Right renal cortex interstitium (tissue), 3 donors: ENCODE data around the gene CDK8. TPM values are rescaled to one million over a fixed set of nuclear protein-coding genes. Genes with fewer than 3 reads are reported as not detected.
"Not testable (repeated sequence)": the region's sequence is repeated elsewhere in the genome, so short reads cannot be mapped to it uniquely, and the experiment has no call there.

Experiments used
- DNase-seq, 3 donors: peaks; one replicate each; pipeline ENCODE4 v3.0.0-alpha.2; 2013; ENCODE audit warnings: low read depth in 3 of 3, low spot score in 2 of 3
- polyA plus RNA-seq, 3 donors: library from polyadenylated mRNA; unstranded; fragments of 120-200 nt; gene quantifications; one replicate each; pipeline ENCODE4 v1.2.1, GENCODE V29; 2013; ENCODE audit not compliant: insufficient read length in 3 of 3

CDK8 gene
- polyA plus RNA-seq, 3 donors, result 21.5 to 23.5 (median 22.5) TPM

DNA sequence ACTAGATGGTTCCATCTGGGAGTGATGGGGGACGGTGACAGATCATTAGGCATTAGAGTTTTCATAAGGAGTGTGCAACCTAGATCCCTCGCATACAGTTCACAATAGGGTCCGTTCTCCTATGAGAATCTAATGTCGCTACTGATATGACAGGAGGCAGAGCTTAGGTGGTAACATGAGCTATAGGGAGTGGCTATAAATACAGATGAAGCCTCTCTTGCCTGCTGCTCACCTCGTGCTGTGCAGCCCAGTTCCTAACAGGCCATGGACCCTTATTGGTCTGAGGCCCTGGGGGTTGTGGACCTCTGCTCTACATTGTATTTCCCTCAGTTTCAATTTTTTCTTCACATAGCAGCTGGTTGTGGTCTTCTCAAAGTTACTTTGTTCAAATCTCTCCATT, 56.5 kb downstream of the CDK8 start:
- no peak for DNase-seq

DNA sequence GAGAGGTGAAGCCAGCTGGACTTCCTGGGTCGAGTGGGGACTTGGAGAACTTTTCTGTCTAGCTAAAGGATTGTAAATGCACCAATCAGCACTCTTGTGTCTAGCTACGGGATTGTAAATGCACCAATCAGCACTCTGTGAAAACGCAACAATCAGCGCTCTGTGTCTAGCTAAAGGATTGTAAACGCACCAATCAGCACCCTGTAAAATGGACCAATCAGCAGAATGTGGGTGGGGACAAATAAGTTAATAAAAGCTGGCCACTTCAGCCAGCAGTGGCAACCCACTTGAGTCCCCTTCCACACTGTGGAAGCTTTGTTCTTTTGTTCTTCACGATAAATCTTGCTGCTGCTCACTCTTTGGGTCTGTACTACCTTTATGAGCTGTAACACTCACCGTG, 58.1 kb downstream of the CDK8 start:
- not testable (repeated sequence) for DNase-seq

DNA sequence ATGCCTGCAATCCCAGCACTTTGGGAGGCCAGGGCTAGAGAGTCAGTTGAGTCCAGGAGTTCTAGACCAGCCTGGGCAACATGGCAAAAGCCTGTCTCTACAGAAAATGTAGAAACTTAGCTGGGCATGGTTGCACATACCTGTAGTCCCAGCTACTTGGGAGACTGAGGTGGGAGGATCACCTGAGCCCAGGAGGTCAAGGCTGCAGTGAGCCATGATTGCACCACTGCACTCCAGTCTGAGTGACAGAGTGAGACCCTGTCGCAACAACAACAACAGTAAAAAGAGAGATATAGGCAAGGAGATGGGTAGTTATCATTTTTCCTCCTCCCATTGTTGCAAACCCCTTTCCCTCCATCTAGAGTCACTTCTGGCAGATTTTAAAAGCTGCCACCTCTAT, 62.2 kb downstream of the CDK8 start:
- DNase-seq, result not testable (repeated sequence)

DNA sequence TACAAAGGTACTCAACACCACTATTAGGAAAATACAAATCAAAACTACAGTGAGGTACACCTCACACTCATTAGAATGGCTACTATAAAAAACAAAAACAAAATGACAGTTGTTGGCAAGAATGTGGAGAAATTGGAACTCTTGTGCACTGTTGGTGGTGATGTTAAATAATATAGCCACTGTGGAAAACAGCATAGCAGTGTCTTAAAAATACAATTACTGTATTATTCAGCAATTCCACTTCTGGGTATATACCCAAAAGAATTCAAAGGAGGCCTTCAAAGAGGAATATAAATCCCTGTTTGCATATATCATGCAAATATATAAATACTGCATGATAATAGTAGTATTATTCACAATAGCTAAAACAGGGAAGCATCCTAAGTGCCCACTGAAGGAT, 66.8 kb downstream of the CDK8 start:
- no peak for DNase-seq

DNA sequence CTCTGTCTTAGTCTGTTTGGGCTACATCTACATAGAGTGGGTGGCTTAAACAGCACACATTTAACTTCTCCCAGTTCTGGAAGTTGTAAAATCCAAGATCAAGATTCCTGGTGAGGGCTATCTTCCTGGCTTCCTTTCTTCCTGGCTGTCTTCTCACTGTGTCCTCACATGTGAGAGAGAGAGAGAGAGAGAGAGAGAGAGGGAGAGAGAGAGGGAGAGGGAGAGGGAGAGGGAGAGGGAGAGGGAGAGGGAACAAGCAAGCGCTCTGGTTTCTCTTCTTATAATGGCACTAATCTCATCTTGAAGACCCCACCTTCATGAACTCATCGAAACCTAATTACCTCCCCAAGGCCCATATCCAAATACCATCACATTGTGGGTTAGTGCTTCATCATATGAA, 69.2 kb downstream of the CDK8 start:
- DNase-seq, result no peak

DNA sequence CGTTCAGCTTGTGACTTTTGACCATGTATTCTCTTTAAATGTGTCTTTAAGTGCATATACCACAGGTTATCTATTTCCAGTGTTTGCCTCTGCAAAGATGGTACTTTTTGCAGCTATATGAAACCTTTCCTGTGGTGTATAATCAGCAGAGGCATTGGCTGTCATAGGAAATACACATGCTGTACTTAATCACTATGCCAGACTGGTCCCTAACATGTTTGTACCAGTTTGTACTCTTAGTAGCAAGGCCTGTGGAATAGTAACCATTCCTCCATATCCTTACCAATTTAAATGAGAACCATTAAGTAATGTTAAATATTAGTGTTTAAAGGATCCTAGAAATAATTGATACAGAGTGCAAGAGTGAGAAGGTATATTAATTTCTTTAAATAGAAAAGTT, 69.8 kb downstream of the CDK8 start:
- no peak for DNase-seq

DNA sequence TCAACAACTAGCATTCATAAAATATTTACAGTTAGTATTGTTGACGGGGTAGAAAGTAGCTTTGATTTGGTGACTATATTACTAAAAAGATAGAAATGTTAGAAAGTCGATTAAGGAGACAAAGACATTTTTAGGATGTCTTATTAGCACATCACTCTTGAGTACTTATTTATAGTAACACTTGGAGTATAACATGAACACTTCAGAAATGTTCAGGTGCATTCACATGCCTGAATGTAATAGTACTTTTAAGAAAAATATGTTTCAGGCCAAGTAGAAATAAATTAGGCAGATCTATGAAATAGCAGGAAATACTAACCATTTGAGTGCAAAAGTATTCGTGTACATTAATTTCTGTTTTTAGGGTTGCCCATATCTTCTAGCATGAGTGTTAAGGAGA, 70.4 kb downstream of the CDK8 start:
- no peak for DNase-seq

DNA sequence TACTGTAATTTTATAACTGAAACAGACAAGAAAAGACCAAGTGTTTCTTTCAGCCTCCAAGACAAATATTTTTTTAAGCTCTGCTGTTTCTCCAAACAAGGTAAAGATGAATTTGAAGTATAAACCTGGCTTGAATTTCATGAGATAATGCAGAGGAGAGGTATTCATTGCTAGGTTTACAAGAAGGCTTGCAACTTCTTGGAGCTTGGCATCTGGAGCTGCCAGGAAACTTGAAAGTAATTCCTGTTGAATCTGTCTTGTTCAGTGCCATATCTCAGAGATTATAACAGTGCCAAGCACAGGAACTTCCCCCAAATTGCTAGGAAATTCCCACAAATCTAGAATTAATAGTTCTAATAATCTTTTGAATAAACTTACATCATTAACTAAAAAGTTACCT, 70.9 kb downstream of the CDK8 start:
- no peak for DNase-seq

DNA sequence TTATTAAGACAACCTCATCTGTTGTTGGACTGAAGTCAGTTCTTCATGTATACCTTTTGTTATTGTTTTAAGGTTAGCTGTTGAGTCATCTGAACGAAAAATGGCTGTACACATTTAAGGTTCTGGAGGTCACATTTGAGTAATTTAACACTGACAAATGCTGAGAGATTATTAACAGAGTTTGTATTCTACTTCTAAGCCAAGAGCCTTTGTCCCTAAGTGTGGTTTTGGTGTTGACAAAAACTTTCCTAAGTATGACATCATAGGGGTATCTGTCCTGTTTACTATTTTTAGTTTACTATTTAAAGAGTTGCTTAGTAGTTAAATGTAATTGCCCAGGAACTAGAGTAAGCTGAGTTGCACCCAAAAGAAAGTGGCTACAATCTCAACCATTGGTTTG, 71.9 kb downstream of the CDK8 start:
- no peak for DNase-seq

DNA sequence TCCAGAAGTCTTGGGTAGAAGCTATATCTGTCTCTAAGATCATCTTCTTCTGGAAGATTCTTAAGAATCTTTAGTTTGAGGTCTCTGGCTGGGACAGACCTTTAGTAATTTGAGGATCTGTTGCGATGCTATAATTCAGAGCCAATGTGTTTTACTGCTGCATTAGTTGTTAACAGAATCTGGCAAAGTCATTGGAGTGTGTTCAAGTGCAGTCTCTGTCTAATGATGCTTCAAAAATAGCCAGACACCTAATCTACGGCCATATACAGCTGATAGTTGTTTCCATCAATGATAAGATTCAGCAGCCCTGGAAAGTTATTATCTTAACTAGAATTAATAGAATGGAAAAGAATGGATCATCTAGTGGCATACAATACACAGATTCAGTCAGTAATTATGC, 72.6 kb downstream of the CDK8 start:
- DNase-seq, result no peak

DNA sequence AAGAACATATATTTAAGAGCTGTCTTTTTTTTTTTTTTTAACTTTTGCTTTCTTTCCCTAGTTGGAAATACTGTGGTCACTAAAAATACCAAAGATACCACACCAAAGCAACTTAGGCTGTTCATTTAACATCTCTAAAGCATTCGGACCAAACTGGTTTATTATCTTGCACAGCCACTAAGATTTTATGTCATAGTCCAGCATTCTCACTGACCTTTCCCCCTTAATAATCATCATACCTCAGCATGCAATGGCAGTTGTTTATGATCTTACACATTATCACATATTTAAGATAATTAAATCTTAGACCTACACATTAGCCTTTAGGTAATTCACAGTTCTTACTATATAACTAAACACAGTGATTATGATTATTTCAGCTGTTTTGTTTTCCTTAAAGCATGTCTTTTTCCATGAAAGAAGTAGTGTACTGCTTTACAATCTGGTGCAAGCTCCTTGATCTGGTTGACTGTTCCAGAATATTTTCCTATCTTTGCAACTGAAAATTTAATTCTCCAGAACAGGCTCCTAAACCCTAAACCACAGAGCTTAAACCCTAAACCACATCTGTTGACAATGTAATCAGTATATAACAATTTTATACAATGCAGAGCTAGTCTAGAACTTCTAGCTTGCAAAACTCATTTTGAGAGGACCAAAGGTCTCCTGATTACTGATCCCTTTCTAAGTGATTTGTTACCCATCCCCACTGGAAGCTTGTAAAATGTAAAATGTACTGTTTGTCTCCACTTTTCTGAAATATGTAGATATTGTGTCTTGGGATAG, 74.2 kb downstream of the CDK8 start:
- DNase-seq, result no peak

DNA sequence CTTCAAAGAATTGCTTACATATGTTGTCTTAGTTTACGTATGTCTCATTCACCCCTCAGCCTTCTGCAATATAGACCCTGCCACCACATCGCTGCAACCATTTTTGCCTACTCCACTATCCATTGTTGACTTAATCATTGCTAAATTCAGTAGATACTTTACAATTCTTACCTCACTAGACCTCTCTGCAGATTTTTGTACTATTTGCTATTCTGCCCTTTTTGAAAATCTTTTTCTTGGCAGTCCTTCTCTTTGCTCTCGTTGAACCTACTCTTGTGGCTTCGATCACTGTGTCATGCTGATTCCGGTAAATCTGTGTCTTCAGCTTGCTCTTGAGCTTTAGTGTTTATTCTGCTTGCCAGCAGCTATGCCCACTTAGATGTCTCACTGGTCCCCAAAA, 81.2 kb downstream of the CDK8 start:
- DNase-seq, result no peak

DNA sequence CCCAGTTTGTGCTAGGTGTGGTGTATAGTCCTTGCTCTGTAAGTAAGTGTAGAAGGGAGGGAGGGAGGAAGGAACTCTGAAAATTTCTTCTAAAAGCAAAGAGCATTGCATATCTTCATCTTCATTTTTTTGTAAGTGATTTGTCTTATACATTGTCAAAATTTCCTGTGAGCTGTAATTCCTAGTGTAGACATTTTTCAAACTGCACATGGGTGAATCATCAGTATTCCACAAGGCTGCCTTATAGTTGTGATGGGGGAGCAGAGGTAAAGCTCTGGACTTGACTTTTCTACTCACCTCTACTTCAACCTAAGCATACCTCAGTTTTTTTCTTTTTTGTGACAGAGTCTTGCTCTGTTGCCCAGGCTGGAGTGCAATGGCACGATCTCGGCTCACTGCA, 86.9 kb downstream of the CDK8 start:
- DNase-seq, result no peak

DNA sequence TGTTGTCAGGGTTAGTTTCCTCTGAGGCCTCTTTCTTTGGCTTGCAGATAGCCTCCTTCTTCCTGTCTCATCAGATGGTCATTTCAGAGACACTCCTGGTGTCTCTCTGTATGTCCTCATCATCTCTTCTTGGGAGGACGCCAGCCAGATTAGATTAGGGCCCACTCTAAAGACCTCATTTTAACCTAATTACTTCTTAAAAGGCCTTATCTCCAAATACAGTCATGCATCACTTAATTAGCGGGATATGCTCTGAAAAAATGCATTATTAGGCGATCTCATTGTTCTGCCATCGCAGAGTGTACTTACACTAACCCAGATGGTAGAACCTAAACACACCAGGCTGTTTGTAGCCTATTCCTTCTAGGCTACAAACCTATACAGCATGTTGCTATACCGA, 89.0 kb downstream of the CDK8 start:
- no peak for DNase-seq

DNA sequence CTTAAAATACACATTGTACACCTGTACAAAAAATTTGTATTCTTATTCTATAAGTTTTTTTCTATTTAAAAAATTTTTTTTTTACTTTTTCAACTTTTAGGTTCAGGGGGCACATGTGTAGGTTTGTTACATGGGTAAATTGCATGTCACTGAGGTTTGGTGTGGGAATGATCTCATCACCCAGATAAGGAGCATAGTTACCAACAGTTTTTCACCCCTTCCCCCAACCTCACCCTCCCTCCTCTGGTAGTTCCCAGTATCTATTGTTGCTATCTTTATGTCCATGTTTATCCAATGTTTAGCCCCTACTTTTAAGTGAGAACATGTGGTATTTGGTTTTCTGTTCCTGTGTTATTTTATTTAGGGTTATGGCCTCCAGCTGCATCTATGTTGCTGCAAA, 89.9 kb downstream of the CDK8 start:
- no peak for DNase-seq

DNA sequence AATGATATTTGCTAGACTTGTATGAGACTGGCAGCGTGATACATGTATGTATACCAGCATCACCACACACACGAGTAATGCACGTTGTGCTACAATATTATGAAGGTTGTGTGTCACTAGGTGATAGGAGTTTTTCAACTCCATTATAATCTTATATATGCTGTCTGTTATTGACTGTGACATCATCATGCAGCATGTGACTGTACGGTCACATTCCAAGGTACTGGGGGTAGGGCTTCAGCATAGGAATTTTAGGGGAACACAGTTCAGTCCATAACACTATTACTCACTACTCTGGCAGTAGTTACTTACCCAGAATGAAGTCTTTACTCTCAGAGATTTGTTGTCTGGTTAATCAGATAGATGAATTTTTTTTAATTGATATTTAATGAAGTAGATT, 91.1 kb downstream of the CDK8 start:
- no peak for DNase-seq

DNA sequence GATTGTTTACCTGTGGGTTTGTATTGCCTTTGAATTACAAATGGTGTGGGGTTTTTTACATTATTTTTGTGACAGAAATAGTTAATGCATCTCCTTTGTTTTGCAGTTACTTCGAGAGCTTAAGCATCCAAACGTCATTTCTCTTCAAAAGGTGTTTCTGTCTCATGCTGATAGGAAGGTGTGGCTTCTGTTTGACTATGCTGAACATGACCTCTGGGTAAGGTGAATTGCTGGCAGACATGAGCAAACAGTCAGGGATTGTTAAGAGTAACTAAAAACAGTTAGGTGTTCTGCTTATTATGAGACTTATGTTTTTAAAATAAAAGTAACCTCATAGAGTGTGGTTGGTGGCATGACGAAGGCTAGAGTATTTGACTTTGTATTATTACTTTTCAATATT, 95.0 kb downstream of the CDK8 start:
- DNase-seq, result no peak

DNA sequence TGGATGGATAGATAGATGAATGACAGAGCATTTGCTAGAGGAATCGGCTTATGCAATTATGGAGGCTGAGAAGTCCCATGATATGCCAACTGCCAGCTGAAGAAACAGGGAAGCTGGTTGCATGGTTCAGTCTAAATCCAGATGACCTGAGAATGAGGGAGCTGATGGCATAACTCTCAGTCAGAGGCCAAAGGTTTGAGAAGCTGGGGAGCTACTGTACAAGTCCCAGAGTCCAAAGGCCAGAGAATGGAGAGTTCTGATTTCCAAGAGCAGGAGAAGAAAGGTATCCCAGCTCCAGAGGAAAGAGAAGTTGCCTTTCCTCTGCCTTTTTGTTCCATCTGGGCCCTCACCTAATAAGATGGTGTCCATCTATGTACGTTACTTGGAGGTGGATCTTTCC, 108.3 kb downstream of the CDK8 start:
- DNase-seq, result no peak

DNA sequence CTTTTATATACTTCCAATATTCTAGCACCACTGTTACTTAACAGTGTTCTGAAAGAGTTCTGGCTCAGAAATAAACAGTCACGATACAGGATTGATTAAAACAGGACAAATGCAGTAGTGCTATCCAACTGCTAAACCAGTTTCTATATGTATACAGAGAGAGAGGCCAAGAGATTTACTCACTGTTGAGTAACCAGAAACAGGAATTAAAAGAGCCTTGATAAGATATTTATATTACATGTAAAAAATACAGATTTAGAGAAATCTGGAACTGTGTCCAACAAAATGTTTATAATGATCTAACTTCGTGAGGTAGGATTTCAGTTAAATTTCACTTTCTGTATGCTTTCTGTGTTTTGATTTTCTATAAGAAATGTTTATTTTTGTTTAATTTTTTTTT, 116.6 kb downstream of the CDK8 start:
- DNase-seq, result no peak

DNA sequence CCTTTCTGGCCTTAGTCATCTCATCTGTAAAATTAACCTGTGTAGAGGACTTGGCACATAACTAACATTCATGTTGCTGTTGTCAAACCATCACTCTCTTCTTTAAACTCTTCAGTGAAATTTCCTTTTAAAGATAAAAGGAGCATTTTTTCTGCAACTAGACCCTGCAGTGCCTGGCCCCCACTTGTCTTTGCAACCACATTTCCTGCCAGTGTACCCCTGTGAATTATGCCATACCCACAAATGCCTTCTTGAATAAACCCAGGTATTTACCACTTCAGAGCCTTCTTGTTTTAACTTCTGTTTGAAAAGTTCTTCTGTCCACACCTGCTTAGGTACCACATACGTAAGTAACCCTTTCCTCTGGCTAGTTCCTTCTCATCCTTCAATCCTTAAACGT, 118.8 kb downstream of the CDK8 start:
- DNase-seq, result no peak

DNA sequence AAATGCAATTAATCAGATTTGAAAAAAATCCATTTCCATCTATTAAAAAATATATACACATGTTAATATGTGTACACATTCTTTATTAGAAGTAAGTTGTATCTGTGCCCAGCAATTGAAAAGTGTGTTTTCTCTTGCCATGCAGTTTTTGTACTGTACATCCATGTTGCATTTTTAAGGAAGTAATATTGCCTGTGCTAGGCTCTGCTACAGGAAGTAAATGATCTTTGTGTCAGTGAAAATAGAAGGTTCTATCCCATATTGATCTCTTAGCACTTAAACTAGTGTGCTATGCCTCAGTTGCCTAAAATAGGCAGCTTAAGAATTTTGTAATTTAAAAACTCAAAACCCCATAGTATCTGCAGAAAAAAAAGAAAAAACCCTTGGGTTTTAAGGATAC, 122.5 kb downstream of the CDK8 start:
- no peak for DNase-seq

DNA sequence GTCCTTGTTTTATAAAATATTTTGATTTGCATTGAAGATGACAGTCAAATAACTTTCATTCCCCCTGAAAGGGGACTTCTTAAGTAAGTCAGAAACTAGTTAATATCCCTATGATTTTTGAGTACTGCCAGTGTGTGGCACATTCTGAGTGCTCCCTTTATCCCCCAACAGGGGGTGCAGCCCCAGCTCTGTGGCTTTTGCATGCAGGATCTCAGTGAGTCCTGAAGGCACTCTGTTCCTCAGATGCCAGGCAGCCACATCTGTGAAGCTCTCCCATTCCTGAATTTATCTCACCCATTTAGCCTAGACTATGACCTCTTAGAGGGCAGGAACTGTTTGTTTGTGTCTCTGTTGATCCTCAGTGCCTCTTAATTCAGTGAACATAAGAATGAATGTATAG, 123.1 kb downstream of the CDK8 start:
- DNase-seq, result no peak

DNA sequence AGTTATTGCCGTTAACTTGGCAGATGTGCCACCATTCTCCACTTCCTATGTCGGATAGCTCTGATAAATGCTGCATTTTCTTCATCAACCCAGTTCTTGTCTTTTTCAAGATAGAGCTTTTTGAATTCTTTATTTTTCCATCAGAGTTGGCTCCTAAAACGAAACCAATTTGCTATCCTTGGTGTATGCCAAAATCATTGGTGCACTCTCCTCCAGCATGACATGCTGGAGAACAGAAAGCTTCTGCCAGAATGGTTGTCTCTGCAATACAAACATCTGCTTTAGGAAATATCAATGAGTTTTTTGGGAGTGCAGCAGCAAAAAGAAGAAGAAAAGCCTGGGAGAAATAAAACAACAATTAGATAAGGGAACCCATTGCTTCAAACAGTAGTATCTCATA, 124.2 kb downstream of the CDK8 start:
- DNase-seq, result no peak
